ENCODE results near the gene RPLP1.

Gene RPLP1

GRCh38 chr15:69502470-69503045, 49.9 kb downstream of the RPLP1 start:
- DNase-seq (ENCODE audit: insufficient read length, low spot score) (no peak), FAIRE-seq (no peak)
- no peak for TF ChIP-seq CTCF (IDR thresholded peaks at IDR 0.05; ENCODE audit: insufficient read depth, missing control alignments)

GRCh38 chr15:69504352-69505040, 51.9 kb downstream of the RPLP1 start:
- DNase-seq (ENCODE audit: insufficient read length, low spot score), result no peak
- TF ChIP-seq CTCF (IDR thresholded peaks at IDR 0.05; ENCODE audit: insufficient read depth, missing control alignments), result no peak
- no peak for FAIRE-seq
